Measurements from ENCODE around the gene SNCG. TPM values are rescaled to one million over a fixed set of nuclear protein-coding genes. Genes with fewer than 3 reads are reported as not detected.
A peak's percentile ranks its signal among the peaks of the same experiment; 100 is the strongest.
"Not testable (repeated sequence)": the region's sequence is repeated elsewhere in the genome, so short reads cannot be mapped to it uniquely, and the experiment has no call there.

Gene SNCG
- polyA plus RNA-seq, 2 donors = 19.1 to 74.0 TPM

DNA sequence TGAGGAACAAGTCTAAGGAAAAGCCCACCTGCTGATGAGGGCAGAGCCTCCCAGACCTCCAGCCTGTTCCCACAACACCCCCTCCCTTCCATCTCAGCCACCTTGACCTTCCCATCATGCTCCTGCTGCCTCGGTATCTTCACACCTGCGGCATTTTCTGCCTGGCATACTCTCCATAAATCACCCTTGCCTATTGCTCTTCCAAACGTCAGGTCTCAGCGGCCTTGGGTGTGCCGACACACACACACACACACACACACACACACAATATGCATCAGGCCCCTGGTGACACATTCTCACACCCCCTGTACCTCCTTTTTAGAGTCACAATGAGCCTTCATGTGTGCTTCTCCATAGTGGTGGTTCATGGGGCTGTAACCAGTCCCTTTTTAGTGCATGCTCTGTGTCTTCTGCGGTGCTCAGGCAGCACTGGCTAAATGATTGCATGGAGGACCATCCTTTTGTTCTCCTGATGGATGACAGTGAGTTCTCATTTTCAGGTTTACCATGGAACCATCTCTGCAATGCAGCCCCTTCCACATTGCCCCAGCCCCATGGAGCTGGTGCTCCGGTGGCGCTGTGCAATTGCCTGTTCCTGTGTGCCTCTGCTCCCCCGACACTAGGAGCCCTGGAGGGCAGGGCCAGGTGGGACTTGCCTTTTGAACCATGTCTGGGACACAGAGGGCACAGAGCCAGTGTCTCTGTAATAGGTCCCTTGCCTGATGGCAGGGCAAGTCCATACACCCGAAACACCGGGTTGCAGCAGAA, 14.4 kb downstream of the SNCG start:
- 68 to 72% methylated on average over 11 of the region's 11 CpGs for WGBS, 2 donors
- Histone ChIP-seq H3K4me3 (ENCODE audit: low read depth in 1 of 2, low read length in 2 of 2) (no peak overlapping the region), H3K36me3 (ENCODE audit: control insufficient read depth in 2 of 2, insufficient read depth in 2 of 2, low read length in 1 of 2) (no peaks in the 10 kb centered on the region), H3K4me1 (ENCODE audit: control insufficient read depth in 2 of 2, insufficient read depth in 2 of 2, low read length in 1 of 2) (peaks cover 4 to 18% of the 10 kb centered on the region in 2 donors), H3K9me3 (ENCODE audit: control insufficient read depth in 2 of 2, insufficient read depth in 1 of 2, low read depth in 1 of 2, low read length in 1 of 2) (no peaks in the 10 kb centered on the region), H3K27me3 (ENCODE audit: control insufficient read depth in 1 of 2, insufficient read depth in 2 of 2, low read length in 2 of 2) (no peaks in the 10 kb centered on the region), H3K27ac (ENCODE audit: low read depth in 2 of 2, low read length in 1 of 2) (peak overlapping the region; percentile 98)

DNA sequence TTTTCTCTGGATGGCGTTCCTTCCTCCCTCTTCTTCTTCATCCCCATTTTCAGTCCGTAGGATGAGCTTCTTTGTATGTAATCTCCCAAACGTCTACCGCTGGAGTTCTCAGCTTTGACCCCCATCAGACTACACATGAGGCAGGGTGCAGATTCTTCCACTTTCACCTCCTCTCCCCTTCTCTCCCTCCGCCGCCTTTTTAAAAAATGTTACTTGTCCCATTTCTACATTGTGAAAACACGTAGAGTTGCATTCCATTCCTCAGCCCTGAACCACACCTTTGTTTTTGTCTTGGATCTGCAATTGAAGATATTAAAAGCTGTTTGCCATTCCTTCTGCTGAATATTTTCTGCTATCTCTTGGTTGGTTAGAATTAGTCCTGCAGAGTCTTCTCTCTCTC, 16.1 kb downstream of the SNCG start:
- Histone ChIP-seq H3K4me1 (ENCODE audit: control insufficient read depth in 2 of 2, insufficient read depth in 2 of 2, low read length in 1 of 2) (peaks cover 1 to 17% of the 10 kb centered on the region in 2 donors), H3K4me3 (ENCODE audit: low read depth in 1 of 2, low read length in 2 of 2) (no peak overlapping the region), H3K27ac (ENCODE audit: low read depth in 2 of 2, low read length in 1 of 2) (peak overlapping the region in 1 of 2 donors; percentile 41), H3K9me3 (ENCODE audit: control insufficient read depth in 2 of 2, insufficient read depth in 1 of 2, low read depth in 1 of 2, low read length in 1 of 2) (no peaks in the 10 kb centered on the region), H3K36me3 (ENCODE audit: control insufficient read depth in 2 of 2, insufficient read depth in 2 of 2, low read length in 1 of 2) (no peaks in the 10 kb centered on the region), H3K27me3 (ENCODE audit: control insufficient read depth in 1 of 2, insufficient read depth in 2 of 2, low read length in 2 of 2) (no peaks in the 10 kb centered on the region)
- WGBS, 2 donors = 51 to 59% methylated on average over 7 of the region's 7 CpGs

DNA sequence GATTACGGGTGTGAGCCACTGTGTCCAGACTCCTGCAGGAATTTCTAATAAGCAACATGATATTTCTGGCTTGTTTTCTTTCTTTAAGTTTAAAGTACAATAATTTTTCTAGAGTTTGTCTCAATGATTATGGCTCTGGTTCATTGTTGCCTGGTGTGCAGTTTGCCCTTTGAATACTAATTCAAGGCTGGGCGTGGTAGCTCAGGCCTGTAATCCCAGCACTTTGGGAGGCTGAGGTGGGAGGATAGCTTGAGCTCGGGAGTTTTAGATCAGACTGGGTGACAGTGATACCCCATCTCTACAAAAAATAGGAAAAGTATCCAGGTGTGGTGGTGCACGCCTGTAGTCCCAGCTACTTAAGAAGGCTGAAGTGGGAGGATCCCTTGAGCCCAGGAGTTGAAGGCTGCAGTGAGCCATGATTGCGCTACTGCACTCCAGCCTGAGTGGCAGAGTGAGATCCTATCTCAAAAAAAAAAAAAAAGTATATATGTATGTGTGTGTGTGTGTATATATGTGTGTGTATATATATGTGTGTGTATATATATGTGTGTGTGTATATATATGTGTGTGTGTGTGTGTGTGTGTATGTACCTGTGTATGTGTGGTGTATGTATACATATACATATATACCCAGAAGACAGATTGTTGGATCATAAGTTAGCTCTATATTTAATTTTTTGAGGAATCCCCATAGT, 18.1 kb downstream of the SNCG start:
- H3K27ac ChIP-seq (ENCODE audit: low read depth in 2 of 2, low read length in 1 of 2) = no peak overlapping the region
- WGBS, 2 donors = 93 to 97% methylated on average over 5 of the region's 5 CpGs

DNA sequence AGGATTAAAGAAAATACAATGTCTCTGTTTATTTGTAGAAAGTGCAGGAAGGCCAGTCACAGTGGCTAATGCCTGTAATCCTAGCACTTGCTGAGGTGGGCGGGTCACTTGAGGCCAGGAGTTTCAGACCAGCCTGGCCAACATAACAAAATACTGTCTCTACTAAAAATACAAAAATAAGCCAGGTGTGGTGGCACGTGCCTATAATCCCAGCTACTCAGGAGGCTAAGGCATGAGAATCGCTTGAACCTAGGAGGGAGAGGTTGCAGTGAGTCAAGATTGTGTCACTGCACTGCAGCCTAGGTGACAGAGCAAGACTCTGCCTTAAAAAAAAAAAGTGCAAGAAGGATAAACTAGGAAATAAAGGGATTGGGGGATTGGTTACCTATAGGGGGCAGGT, 20.1 kb downstream of the SNCG start:
- not testable (repeated sequence) for H3K9me3 ChIP-seq (ENCODE audit: control insufficient read depth in 2 of 2, insufficient read depth in 1 of 2, low read depth in 1 of 2, low read length in 1 of 2); H3K4me1 ChIP-seq (ENCODE audit: control insufficient read depth in 2 of 2, insufficient read depth in 2 of 2, low read length in 1 of 2); H3K36me3 ChIP-seq (ENCODE audit: control insufficient read depth in 2 of 2, insufficient read depth in 2 of 2, low read length in 1 of 2); H3K27me3 ChIP-seq (ENCODE audit: control insufficient read depth in 1 of 2, insufficient read depth in 2 of 2, low read length in 2 of 2); H3K4me3 ChIP-seq (ENCODE audit: low read depth in 1 of 2, low read length in 2 of 2)
- WGBS, 2 donors = 60 to 68% methylated on average over 3 of the region's 3 CpGs
- peak overlapping the region in 1 of 2 donors; percentile 32 for H3K27ac ChIP-seq (ENCODE audit: low read depth in 2 of 2, low read length in 1 of 2)

More for the DNA sequence above, 18.1 kb downstream of the SNCG start:
- Histone ChIP-seq H3K4me3 (ENCODE audit: low read depth in 1 of 2, low read length in 2 of 2) (no peak overlapping the region), H3K27me3 (ENCODE audit: control insufficient read depth in 1 of 2, insufficient read depth in 2 of 2, low read length in 2 of 2) (no peaks in the 10 kb centered on the region), H3K36me3 (ENCODE audit: control insufficient read depth in 2 of 2, insufficient read depth in 2 of 2, low read length in 1 of 2) (no peaks in the 10 kb centered on the region), H3K9me3 (ENCODE audit: control insufficient read depth in 2 of 2, insufficient read depth in 1 of 2, low read depth in 1 of 2, low read length in 1 of 2) (no peaks in the 10 kb centered on the region), H3K4me1 (ENCODE audit: control insufficient read depth in 2 of 2, insufficient read depth in 2 of 2, low read length in 1 of 2) (peaks cover 2 to 20% of the 10 kb centered on the region in 2 donors)

DNA sequence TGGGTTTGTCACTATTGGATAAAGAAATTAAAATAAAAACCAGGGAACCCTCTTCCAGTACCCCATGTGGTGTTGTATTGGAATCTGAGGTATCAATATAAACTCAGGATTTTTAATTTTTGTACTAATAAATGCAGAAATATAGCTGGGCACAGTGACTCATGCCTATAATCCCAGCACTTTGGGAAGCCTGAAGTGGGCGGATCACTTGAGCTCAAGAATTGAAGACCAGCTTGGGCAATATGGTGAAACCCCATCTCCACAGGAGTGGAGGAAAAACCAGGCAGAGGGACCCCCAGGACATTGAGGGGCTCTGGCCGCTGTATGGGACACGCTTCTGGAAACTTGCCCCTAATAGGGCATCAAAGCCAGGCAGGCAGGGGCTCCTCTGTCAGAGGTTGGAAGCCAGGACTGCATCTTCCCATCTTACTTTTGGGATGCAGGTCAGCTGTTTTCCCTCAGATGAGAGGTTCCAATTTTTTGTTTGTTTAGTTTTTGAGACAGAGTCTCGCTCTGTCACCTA, 21.0 kb downstream of the SNCG start:
- H3K9me3 ChIP-seq (ENCODE audit: control insufficient read depth in 2 of 2, insufficient read depth in 1 of 2, low read depth in 1 of 2, low read length in 1 of 2) = no peaks in the 10 kb centered on the region
- H3K4me1 ChIP-seq (ENCODE audit: control insufficient read depth in 2 of 2, insufficient read depth in 2 of 2, low read length in 1 of 2) = peaks cover 2 to 9% of the 10 kb centered on the region in 2 donors
- 69 to 76% methylated on average over 4 of the region's 4 CpGs for WGBS, 2 donors
- H3K4me3 ChIP-seq (ENCODE audit: low read depth in 1 of 2, low read length in 2 of 2) = no peak overlapping the region
- no peaks in the 10 kb centered on the region for H3K27me3 ChIP-seq (ENCODE audit: control insufficient read depth in 1 of 2, insufficient read depth in 2 of 2, low read length in 2 of 2)
- H3K36me3 ChIP-seq (ENCODE audit: control insufficient read depth in 2 of 2, insufficient read depth in 2 of 2, low read length in 1 of 2) = no peaks in the 10 kb centered on the region
- peak overlapping the region in 1 of 2 donors; percentile 70 for H3K27ac ChIP-seq (ENCODE audit: low read depth in 2 of 2, low read length in 1 of 2)

DNA sequence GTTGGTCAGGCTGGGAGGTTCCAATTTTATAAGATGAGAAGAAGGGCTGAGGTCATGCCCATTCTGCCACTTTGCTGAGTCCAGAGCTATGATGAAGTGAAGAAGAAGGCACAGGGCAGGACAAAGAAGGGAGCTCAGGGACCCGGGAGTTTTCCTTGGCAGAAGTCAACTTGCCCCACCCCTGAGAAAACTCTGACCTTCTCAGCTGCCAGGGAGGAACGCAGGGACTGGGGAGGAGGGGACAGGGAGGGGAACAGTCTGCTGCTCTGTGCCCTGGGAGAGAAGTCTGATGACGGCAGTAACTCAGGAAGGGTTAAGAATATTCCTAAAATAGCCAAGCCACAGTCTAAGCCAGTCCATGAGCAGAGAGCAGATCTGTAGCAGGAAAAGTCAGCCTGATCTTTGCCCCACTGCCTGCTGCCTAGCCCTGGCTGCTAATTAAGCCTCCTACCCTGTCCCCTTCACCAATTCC, 21.6 kb downstream of the SNCG start:
- 10 to 17% methylated on average over 3 of the region's 3 CpGs for WGBS, 2 donors
- Histone ChIP-seq H3K36me3 (ENCODE audit: control insufficient read depth in 2 of 2, insufficient read depth in 2 of 2, low read length in 1 of 2) (no peaks in the 10 kb centered on the region), H3K27ac (ENCODE audit: low read depth in 2 of 2, low read length in 1 of 2) (peak overlapping the region in 1 of 2 donors; percentile 29), H3K27me3 (ENCODE audit: control insufficient read depth in 1 of 2, insufficient read depth in 2 of 2, low read length in 2 of 2) (no peaks in the 10 kb centered on the region), H3K4me1 (ENCODE audit: control insufficient read depth in 2 of 2, insufficient read depth in 2 of 2, low read length in 1 of 2) (peaks cover 2 to 9% of the 10 kb centered on the region in 2 donors), H3K4me3 (ENCODE audit: low read depth in 1 of 2, low read length in 2 of 2) (no peak overlapping the region), H3K9me3 (ENCODE audit: control insufficient read depth in 2 of 2, insufficient read depth in 1 of 2, low read depth in 1 of 2, low read length in 1 of 2) (no peaks in the 10 kb centered on the region)

DNA sequence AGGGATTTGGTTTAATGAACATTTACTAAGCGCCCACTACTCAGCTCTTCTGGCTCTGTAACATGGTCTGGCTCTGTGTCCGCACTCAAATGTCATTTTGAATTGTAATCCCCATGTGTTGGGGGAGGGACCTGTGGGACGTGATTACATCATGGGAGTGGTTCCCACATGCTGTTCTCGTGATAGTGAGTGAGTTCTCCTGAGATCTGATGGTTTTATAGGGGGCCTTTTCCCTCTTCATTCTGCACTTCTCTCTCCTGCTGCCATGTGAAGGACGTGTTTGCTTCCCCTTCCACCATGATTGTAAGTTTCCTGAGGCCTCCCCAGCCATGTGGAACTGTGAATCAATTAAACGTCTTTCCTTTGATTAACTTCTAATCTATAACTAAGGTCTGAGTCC, 22.6 kb downstream of the SNCG start:
- H3K4me3 ChIP-seq (ENCODE audit: low read depth in 1 of 2, low read length in 2 of 2); H3K4me1 ChIP-seq (ENCODE audit: control insufficient read depth in 2 of 2, insufficient read depth in 2 of 2, low read length in 1 of 2); H3K36me3 ChIP-seq (ENCODE audit: control insufficient read depth in 2 of 2, insufficient read depth in 2 of 2, low read length in 1 of 2); H3K27ac ChIP-seq (ENCODE audit: low read depth in 2 of 2, low read length in 1 of 2); H3K27me3 ChIP-seq (ENCODE audit: control insufficient read depth in 1 of 2, insufficient read depth in 2 of 2, low read length in 2 of 2); H3K9me3 ChIP-seq (ENCODE audit: control insufficient read depth in 2 of 2, insufficient read depth in 1 of 2, low read depth in 1 of 2, low read length in 1 of 2): not testable (repeated sequence)
- WGBS, 2 donors = 72 to 80% methylated on average over 6 of the region's 6 CpGs

DNA sequence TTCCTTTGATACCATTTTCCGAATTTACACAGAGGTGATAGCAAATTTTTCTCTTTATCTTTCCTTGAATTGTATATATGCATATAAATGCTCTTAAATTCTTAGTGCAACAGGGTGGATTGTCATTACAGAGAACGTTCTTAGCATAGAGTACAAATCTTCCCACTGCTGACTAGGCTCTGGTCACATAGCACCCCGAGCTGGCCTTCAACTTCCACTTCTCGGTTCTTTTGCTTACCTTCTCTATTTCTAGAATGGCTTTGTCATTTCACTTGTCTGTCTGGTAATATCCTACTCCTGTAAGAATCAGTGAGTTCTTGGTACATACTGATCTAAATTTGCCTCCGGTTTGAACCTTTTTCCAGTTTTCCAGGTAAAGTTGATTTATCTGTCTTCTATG, 23.3 kb downstream of the SNCG start:
- no peaks in the 10 kb centered on the region for H3K9me3 ChIP-seq (ENCODE audit: control insufficient read depth in 2 of 2, insufficient read depth in 1 of 2, low read depth in 1 of 2, low read length in 1 of 2)
- H3K27me3 ChIP-seq (ENCODE audit: control insufficient read depth in 1 of 2, insufficient read depth in 2 of 2, low read length in 2 of 2) = no peaks in the 10 kb centered on the region
- no peaks in the 10 kb centered on the region for H3K36me3 ChIP-seq (ENCODE audit: control insufficient read depth in 2 of 2, insufficient read depth in 2 of 2, low read length in 1 of 2)
- no peak overlapping the region for H3K27ac ChIP-seq (ENCODE audit: low read depth in 2 of 2, low read length in 1 of 2)
- H3K4me3 ChIP-seq (ENCODE audit: low read depth in 1 of 2, low read length in 2 of 2) = no peak overlapping the region
- peaks cover 2 to 9% of the 10 kb centered on the region in 2 donors for H3K4me1 ChIP-seq (ENCODE audit: control insufficient read depth in 2 of 2, insufficient read depth in 2 of 2, low read length in 1 of 2)
- 89 to 92% methylated on average over 5 of the region's 5 CpGs for WGBS, 2 donors

DNA sequence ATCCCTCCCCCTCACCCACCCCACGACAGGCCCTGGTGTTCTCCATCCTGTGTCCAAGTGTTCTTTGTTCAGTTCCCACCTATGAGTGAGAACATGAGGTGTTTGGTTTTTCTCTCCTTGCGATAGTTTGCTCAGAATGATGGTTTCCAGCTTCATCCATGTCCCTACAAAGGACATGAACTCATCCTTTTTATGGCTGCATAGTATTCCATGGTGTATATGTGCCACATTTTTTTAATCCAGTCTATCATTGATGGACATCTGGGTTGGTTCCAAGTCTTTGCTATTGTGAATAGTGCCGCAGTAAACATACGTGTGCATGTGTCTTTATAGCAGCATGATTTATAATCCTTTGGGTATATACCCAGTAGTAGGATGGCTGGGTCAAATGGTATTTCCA, 26.1 kb downstream of the SNCG start:
- H3K9me3 ChIP-seq (ENCODE audit: control insufficient read depth in 2 of 2, insufficient read depth in 1 of 2, low read depth in 1 of 2, low read length in 1 of 2); H3K36me3 ChIP-seq (ENCODE audit: control insufficient read depth in 2 of 2, insufficient read depth in 2 of 2, low read length in 1 of 2); H3K27ac ChIP-seq (ENCODE audit: low read depth in 2 of 2, low read length in 1 of 2); H3K4me3 ChIP-seq (ENCODE audit: low read depth in 1 of 2, low read length in 2 of 2); H3K27me3 ChIP-seq (ENCODE audit: control insufficient read depth in 1 of 2, insufficient read depth in 2 of 2, low read length in 2 of 2); H3K4me1 ChIP-seq (ENCODE audit: control insufficient read depth in 2 of 2, insufficient read depth in 2 of 2, low read length in 1 of 2): not testable (repeated sequence)
- WGBS, 2 donors = 95 to 97% methylated on average over 4 of the region's 4 CpGs

Measured in esophagus (tissue), 2 donors.